ENCODE measurements around the gene SLC6A5. TPM values are rescaled to one million over a fixed set of nuclear protein-coding genes. Genes with fewer than 3 reads are reported as not detected.

SLC6A5 gene
- total RNA-seq, 1 donor from 2014 or later = not detected

DNA sequence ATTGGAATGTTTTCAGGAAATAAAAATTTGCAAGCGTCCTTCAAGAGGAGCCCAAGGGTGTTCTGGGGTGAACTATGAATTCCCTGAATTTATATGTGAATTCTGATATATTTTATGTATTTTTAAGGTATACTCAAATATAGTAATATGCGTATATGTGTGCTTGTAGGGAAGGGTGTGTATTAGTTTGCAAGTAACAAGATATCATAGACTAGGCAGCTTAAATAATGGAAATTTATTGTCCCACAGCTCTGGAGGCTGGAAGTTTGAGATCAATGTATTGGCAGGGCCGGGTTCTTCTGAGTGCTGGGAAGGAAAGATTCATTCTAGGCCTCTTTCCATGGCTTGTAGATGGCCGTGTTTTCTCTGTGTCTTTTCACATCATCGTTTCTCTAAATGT, 16.2 kb upstream of the SLC6A5 start:
- H3K27ac Mint-ChIP-seq = no peak overlapping the region
- no peaks in the 10 kb centered on the region for H3K4me1 Mint-ChIP-seq
- no peaks in the 10 kb centered on the region for H3K9me3 Mint-ChIP-seq
- no peak overlapping the region for H3K4me3 Mint-ChIP-seq
- DNase-seq (ENCODE audit: low spot score in 2 of 2, unreplicated experiment in 2 of 2) = no peak
- H3K36me3 Mint-ChIP-seq = no peaks in the 10 kb centered on the region
- TF ChIP-seq, protein P1, sequence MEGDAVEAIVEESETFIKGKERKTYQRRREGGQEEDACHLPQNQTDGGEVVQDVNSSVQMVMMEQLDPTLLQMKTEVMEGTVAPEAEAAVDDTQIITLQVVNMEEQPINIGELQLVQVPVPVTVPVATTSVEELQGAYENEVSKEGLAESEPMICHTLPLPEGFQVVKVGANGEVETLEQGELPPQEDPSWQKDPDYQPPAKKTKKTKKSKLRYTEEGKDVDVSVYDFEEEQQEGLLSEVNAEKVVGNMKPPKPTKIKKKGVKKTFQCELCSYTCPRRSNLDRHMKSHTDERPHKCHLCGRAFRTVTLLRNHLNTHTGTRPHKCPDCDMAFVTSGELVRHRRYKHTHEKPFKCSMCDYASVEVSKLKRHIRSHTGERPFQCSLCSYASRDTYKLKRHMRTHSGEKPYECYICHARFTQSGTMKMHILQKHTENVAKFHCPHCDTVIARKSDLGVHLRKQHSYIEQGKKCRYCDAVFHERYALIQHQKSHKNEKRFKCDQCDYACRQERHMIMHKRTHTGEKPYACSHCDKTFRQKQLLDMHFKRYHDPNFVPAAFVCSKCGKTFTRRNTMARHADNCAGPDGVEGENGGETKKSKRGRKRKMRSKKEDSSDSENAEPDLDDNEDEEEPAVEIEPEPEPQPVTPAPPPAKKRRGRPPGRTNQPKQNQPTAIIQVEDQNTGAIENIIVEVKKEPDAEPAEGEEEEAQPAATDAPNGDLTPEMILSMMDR (IDR thresholded peaks at IDR 0.05; ENCODE audit: unreplicated experiment) = no peak
- peaks cover 3% of the 10 kb centered on the region for H3K27me3 Mint-ChIP-seq (ENCODE audit: low read depth)

DNA sequence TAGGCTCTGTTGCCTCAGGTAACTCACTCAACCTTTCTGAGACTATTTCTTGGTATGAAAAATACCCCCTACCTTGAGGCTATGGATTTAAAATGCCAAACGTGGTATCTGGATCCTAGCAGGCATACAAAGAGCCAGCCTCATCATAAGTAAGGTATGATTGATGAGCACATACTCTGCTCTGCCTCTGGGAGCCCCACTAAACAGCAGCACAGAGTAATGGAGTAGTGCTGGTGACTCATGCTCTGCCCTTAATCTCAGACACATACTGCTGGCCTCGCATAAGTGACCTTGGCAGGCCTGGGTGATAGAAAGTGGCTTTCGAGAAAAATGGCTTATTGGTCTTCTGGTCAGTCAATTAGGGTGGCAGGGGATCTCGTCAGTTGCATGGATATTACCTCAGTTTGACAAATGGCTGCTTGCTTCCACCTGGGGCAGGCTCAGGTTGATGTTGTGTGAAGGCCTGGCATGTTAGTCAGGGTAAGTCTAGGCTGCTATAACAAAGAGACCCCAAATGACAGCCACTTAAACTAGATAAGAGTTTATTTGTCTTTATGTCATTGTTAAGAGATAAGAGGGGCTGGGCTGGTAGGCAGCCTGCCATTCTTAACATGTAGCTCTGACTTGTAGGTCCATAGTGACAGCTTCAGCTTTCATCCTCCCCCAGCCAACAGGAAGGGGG, 15.2 kb upstream of the SLC6A5 start:
- no peak for DNase-seq (ENCODE audit: low spot score in 2 of 2, unreplicated experiment in 2 of 2)
- TF ChIP-seq, protein P1 (IDR thresholded peaks at IDR 0.05; ENCODE audit: unreplicated experiment) = no peak
- Mint-ChIP-seq H3K9me3 (no peaks in the 10 kb centered on the region), H3K27me3 (ENCODE audit: low read depth) (peaks cover 9% of the 10 kb centered on the region), H3K36me3 (no peaks in the 10 kb centered on the region), H3K27ac (no peak overlapping the region), H3K4me1 (no peaks in the 10 kb centered on the region), H3K4me3 (no peak overlapping the region)

DNA sequence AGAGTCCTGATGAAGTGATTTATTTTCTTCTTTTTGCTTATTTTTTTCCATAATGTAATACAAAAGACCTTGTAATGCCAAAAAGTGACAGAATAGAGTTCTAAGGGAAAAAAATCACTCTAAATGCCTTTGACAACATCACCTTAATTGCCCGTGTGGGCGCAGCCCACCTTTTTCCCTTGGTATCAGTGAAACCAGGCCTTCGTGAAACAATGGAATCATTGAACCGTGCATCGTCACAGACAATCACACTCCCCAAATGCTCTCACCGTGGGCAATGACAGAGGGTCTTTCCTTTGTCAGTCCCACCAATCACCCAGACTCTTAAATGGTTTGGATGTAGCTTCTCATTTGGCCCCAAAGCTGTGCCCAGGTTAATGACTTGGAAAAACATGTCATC, 9.6 kb upstream of the SLC6A5 start:
- Mint-ChIP-seq H3K27me3 (ENCODE audit: low read depth) (peaks cover 46% of the 10 kb centered on the region), H3K27ac (no peak overlapping the region), H3K4me3 (no peak overlapping the region), H3K36me3 (no peaks in the 10 kb centered on the region), H3K4me1 (no peaks in the 10 kb centered on the region), H3K9me3 (no peaks in the 10 kb centered on the region)
- TF ChIP-seq, protein P1 (IDR thresholded peaks at IDR 0.05; ENCODE audit: unreplicated experiment) = no peak
- no peak for DNase-seq (ENCODE audit: low spot score in 2 of 2, unreplicated experiment in 2 of 2)

DNA sequence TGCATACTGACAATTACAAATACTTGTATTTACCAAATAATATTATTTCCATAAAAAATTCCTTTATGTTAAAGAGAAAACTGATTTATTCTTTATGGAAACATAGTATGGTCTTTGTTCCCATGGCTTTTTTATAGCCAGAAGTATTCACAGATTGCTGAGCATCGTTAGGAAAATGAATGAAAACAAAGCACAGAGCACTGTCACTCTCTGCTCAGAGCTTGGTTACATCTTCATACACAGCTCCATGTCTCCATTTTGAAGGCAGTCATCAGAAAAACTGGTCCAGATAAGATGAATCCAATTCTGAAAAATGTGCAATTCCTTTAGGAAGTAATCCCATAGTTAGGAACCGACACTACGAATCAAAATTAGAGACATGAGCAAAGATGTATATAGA, 9.0 kb upstream of the SLC6A5 start:
- TF ChIP-seq, protein P1 (IDR thresholded peaks at IDR 0.05; ENCODE audit: unreplicated experiment) = no peak
- H3K27me3 Mint-ChIP-seq (ENCODE audit: low read depth) = peaks cover 52% of the 10 kb centered on the region

DNA sequence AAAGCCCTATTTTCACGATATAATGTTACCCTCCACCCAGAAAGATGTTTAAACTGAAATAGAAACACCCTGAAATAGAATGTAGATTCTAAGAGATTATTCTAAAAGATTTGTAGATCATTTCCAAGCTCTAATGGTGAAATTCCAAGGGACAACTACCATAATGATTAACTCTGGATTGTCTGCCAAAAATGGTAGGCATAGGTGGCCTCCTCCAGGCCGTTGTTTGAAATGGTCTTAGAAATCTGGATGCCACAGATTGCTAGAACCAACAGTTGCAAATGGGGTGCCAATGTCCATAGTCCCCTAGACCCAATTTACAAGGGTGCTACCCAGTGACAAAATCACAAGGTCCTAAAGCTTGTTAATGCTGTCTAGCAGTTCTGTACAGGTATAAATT, 6.7 kb upstream of the SLC6A5 start:
- no peaks in the 10 kb centered on the region for H3K36me3 Mint-ChIP-seq
- no peaks in the 10 kb centered on the region for H3K9me3 Mint-ChIP-seq
- peaks cover 75% of the 10 kb centered on the region for H3K27me3 Mint-ChIP-seq (ENCODE audit: low read depth)
- no peak for DNase-seq (ENCODE audit: low spot score in 2 of 2, unreplicated experiment in 2 of 2)
- no peak overlapping the region for H3K4me3 Mint-ChIP-seq
- TF ChIP-seq, protein P1 (IDR thresholded peaks at IDR 0.05; ENCODE audit: unreplicated experiment) = no peak
- no peaks in the 10 kb centered on the region for H3K4me1 Mint-ChIP-seq
- no peak overlapping the region for H3K27ac Mint-ChIP-seq

More for the DNA sequence above, 9.0 kb upstream of the SLC6A5 start:
- Mint-ChIP-seq H3K4me3 (no peak overlapping the region), H3K9me3 (no peaks in the 10 kb centered on the region), H3K36me3 (no peaks in the 10 kb centered on the region), H3K4me1 (no peaks in the 10 kb centered on the region), H3K27ac (no peak overlapping the region)
- DNase-seq (ENCODE audit: low spot score in 2 of 2, unreplicated experiment in 2 of 2) = no peak
